Activated CD8-positive, alpha-beta memory T cell treated with anti-CD3 and anti-CD28 coated beads for 1 hour (primary cell): ENCODE measurements around the gene ZNF783.
"Not testable (repeated sequence)": the region's sequence is repeated elsewhere in the genome, so short reads cannot be mapped to it uniquely, and the experiment has no call there.

Experiments used
- DNase-seq, 2 donors: peaks; one replicate each; pipeline ENCODE4 v3.0.0-alpha.2; 2020; ENCODE audit warnings: low read depth in 1 of 2; ENCODE audit errors: extremely low read depth in 1 of 2

Gene ZNF783

GRCh38 chr7:149296368-149296767 is 34.4 kb downstream of the ZNF783 start:
- DNase-seq = no peak

DNA sequence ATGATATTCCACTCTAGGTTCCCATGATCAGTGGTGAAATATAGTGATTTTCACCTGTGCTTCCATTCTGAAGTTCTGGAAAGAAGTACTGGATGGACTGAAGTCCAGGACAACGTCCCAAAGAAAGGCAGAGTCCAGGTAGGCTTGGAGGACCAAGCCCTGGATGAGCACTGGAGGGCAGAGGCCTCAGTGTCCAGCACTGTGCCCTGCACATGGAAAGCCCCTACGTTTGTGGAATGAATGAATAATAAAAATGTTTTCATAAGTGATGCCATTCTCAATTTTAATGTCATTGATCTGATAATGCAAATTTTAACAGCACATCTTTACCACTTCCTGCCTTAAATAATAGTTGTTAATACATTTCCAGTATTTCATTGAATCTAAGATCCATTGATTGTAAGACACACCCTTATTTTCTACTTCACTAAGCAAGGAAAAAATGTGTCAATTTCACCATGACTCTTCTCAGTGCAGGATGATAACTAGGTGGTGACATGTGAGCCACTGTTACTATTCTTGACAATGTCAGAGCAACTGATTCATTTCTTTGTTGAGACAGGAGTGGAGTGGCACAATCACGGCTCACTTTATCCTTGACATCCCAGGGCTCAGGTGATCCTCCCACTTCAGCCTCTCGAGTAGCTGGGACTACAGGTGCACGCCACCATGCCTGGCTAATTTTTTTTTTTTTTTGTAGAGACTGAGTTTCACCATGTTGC is 35.2 kb downstream of the ZNF783 start:
- no peak for DNase-seq

- no peak for DNase-seq
Measured at GRCh38 chr7:149300620-149301285, 38.8 kb downstream of the ZNF783 start.

- DNase-seq = no peak
Measured at GRCh38 chr7:149302222-149302621, 40.2 kb downstream of the ZNF783 start.

GRCh38 chr7:149302865-149303264 is 40.9 kb downstream of the ZNF783 start:
- no peak for DNase-seq

DNA sequence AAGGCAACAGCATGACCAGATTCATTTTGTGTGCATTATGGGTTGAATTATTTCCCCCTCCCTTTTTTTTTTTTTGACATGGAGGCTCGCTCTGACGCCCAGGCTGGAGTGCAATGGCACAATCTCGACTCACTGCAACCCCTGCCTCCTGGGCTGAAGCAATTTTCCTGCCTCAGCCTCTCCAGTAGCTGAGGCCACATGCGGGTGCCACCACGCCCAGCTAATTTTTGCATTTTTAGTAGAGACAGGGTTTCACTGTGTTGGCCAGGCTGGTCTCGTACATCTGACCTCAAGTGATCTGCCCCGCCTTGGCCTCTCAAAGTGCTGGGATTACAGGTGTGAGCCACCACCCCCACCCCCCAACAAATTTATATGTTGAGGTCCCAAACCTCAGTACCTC is 42.0 kb downstream of the ZNF783 start:
- no peak for DNase-seq

- no peak for DNase-seq
Measured at GRCh38 chr7:149306854-149307253, 44.9 kb downstream of the ZNF783 start.

DNA sequence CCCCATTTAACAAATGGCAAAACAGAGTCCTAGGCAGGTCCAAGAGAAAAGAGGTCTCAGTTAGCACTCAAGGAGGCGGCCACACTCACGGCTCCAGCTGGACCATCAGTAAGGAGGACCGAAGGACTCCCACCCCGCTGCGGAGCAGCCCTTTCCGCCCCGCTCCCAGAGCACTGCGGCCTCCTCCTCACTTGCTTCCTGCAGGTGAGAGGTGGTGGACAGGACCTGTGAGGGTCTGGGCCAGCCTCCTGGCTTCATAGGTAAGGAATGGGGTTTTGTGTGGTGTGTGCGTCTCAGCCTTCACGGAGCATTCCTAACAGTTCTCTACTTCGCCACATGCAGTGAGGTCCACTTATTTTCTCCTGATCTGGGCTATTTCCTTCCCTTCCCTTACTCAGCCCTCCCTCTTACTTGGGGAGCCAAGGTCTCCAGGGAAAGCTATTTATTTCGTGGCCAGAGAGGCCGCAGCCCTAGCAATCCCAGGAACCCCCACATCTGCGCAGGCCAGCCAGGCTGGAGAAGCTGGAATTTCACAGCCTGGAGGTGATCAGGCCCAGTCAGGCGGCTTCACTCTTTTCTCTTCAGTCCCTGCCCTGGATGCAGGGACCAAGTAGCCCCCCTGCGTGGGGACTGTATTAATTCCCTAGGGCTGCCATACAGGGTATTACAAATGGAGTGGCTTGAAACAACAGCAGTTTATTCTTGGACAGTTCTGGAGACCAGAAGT is 45.9 kb downstream of the ZNF783 start:
- DNase-seq = no peak

- DNase-seq = no peak
Measured at GRCh38 chr7:149310113-149310836, 48.3 kb downstream of the ZNF783 start.

DNA sequence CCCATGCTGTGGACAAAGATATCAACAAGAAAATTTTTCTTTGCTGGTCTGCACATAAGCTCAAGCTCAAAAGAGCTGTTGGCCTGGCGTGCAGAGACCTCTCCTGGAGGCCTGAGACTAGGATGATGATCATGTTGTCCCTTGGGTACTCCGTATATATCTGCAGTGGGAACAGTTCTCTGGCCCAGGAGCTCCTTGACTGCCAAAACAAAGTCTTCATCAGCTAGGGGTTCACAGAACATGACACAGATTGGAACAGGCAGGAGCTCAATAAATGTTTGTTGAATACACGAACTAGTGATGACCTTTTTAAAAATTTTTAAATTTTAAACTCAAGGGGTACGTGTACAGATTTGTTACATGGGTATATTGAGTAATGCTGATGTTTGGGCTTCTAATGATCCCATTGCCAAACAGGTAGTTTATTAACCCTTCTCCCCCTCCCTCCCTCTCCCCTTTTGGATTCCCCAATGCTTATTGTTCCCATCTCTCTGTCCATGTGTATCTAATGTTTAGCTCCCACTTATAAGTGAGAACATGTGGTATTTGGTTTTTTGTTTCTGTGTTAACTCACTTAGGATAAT is 49.1 kb downstream of the ZNF783 start:
- DNase-seq = no peak

DNA sequence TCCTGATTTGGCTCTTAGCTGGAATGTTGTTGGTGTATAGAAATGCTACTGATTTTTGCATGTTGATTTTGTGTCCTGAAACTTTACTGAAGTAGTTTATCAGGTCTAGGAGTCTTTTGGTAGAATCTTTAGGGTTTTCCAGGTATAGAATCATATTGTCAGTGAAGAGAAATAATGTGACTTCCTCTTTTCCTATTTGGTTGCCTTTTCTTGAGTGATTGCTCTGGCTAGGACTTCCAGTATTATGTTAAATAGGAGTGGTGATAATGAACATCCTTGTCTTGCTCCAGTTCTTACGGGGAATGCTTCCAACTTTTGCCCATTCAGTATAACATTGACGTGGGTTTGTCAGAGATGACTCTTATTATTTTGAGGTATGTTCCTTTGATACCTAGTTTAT is 52.0 kb downstream of the ZNF783 start:
- DNase-seq = no peak

- DNase-seq = no peak
Measured at GRCh38 chr7:149316606-149317005, 54.6 kb downstream of the ZNF783 start.

DNA sequence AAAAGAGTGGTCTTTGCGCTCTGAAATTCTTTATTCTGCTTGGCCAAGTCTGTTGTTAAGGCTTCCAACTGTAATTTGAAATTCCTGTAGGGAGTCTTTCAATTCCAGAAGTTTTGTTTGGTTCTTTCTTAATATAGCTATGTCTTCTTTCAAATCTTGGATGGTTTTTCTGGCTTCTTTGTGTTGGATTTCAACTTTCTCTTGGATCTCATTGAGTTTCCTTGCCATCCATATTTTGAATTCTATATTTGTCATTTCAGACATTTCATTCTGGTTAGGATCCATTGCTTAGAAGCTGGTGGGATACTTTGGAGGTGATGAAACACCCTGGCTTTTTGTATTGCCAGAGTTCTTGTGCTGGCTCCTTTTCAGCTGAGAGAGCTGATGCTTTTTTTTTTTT is 55.5 kb downstream of the ZNF783 start:
- DNase-seq = no peak

GRCh38 chr7:149317986-149318672 is 56.1 kb downstream of the ZNF783 start:
- DNase-seq = no peak

DNA sequence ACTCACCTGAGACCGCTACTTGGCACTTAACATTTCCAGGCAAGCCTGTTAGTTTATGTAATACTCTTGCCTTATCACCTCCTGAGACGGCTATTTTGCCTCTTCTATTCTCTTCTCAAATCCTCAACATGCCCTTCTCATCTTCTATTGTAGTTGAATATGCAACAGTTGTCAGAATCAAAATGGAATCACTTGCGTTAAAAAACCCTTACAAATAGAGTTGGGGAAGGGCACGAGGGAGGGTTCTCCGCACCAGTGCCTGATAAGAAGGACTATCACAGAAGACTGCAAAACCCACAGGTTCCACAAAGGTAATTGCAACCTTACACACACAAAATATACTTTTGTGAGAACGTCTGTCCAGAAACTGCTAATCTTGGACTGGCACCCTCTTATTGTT is 57.4 kb downstream of the ZNF783 start:
- no peak for DNase-seq

- DNase-seq = no peak
Measured at GRCh38 chr7:149320313-149321124, 58.5 kb downstream of the ZNF783 start.

DNA sequence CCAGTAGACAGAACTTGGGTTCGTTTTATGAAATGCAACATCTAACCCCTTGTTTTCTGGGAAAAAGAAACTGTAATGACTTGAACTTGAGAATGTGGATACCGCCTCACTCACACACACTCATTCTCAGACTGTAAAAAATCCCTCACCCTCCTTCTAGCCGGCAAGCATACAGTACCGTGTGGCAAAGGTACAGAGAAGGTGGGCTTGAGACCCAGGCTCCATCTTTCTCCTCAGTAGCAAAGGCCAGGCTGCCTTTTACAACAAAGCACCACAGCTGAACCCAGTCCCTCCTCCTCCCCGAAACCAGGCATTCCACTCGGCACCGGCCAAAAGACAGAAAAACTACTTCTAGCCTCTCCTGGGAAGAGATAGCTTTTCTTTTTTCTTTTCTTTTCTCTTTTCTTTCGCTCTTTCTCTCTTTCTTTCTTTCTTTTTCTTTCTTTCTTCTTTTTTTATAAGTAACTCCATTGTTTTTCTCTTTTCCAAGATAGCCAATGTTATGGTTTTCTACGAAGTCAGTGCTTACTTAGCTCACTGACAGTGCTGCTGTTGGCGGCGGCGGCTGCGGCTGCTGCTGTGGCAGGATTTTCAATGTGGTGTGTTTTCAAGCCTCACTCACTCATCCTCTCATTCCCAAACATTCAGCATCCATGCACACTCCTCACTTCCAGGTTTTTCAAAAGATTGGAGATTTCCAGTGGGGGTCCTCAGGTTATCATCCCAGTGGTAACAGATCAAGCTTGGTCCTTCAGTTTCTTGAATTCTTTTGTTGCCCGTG is 59.3 kb downstream of the ZNF783 start:
- not testable (repeated sequence) for DNase-seq

DNA sequence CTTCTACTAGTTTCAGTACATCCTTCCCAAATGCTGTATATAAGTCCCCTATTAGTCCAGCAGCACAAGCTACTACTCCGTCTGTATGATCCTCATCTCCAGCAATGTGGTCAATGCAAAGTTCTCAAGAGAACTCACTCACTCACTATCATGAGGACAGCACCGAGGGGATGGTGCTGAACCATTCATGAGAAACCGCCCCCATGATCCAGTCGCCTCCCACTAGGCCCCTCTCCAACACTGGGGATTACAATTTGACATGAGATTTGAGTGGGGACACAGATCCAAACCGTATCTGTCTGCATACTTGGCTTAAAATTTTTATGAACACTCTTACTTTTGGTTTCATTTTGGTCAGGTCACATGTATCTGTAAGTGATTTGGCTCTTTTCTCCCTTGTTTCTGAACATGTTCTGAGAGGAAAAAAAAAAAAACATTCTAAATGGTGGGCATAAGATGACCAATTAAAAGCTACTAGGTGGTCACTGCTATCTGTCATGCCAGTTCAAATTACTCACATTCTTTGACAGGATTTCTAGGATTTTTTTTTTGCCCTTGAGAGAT is 60.1 kb downstream of the ZNF783 start:
- DNase-seq = no peak
